ENCODE data around the gene SMIM13. TPM values are rescaled to one million over a fixed set of nuclear protein-coding genes. Genes with fewer than 3 reads are reported as not detected.

SMIM13 gene
- total RNA-seq, 1 donor from 2014 or later: 11.5 TPM

DNA sequence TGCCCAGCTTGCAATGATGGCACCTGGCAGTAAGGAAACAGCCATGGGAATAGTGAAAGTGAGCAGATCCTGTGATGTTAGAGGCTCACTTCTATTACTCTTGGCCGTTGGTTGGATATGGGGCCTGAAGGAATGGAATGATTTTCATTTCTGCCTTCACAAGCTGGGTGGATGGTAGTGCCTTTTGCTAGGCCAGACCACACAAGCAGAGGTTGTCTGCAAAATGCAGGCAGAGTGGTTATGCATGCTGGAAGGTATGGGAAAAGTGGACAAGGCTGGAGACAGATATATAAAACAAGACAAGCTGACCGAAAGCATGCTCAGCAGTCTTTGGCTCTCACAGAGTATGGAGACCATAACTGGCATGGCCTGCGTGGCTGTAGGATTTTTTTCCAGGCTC, 68.6 kb downstream of the SMIM13 start:
- Mint-ChIP-seq H3K4me3 (ENCODE audit: low read depth) (no peak overlapping the region), H3K9me3 (ENCODE audit: low read depth) (no peaks in the 10 kb centered on the region), H3K4me1 (ENCODE audit: low read depth) (peaks cover 7% of the 10 kb centered on the region), H3K36me3 (ENCODE audit: insufficient read depth) (no peaks in the 10 kb centered on the region), H3K27me3 (no peaks in the 10 kb centered on the region), H3K27ac (no peak overlapping the region)
- no peak for DNase-seq (ENCODE audit: low spot score, unreplicated experiment)
- TF ChIP-seq, protein P1, sequence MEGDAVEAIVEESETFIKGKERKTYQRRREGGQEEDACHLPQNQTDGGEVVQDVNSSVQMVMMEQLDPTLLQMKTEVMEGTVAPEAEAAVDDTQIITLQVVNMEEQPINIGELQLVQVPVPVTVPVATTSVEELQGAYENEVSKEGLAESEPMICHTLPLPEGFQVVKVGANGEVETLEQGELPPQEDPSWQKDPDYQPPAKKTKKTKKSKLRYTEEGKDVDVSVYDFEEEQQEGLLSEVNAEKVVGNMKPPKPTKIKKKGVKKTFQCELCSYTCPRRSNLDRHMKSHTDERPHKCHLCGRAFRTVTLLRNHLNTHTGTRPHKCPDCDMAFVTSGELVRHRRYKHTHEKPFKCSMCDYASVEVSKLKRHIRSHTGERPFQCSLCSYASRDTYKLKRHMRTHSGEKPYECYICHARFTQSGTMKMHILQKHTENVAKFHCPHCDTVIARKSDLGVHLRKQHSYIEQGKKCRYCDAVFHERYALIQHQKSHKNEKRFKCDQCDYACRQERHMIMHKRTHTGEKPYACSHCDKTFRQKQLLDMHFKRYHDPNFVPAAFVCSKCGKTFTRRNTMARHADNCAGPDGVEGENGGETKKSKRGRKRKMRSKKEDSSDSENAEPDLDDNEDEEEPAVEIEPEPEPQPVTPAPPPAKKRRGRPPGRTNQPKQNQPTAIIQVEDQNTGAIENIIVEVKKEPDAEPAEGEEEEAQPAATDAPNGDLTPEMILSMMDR (IDR thresholded peaks at IDR 0.05; ENCODE audit: unreplicated experiment): no peak

DNA sequence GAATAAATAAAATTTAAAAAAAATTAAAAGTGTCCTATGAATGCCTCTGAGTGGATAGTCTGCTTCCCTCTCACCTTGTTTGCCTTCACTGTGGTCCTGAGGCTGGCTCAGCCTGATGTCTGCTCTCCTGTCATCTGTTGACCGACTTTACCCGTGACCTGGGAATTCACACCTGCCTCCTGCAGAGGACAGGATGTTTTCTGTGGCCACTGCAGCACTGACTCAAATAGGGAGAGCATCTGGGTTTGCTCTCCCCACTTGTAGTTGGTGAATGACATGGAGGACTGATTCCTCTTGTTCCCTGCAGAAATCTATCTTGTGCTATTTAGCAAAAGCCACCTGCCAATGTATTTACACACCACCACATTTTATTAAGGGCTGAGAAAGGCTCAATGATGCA, 70.3 kb downstream of the SMIM13 start:
- H3K27ac Mint-ChIP-seq: no peak overlapping the region
- H3K4me1 Mint-ChIP-seq (ENCODE audit: low read depth): peaks cover 7% of the 10 kb centered on the region
- no peak overlapping the region for H3K4me3 Mint-ChIP-seq (ENCODE audit: low read depth)
- DNase-seq (ENCODE audit: low spot score, unreplicated experiment): no peak
- peaks cover 4% of the 10 kb centered on the region for H3K27me3 Mint-ChIP-seq
- H3K36me3 Mint-ChIP-seq (ENCODE audit: insufficient read depth): no peaks in the 10 kb centered on the region
- no peaks in the 10 kb centered on the region for H3K9me3 Mint-ChIP-seq (ENCODE audit: low read depth)
- TF ChIP-seq, protein P1 (IDR thresholded peaks at IDR 0.05; ENCODE audit: unreplicated experiment): no peak

DNA sequence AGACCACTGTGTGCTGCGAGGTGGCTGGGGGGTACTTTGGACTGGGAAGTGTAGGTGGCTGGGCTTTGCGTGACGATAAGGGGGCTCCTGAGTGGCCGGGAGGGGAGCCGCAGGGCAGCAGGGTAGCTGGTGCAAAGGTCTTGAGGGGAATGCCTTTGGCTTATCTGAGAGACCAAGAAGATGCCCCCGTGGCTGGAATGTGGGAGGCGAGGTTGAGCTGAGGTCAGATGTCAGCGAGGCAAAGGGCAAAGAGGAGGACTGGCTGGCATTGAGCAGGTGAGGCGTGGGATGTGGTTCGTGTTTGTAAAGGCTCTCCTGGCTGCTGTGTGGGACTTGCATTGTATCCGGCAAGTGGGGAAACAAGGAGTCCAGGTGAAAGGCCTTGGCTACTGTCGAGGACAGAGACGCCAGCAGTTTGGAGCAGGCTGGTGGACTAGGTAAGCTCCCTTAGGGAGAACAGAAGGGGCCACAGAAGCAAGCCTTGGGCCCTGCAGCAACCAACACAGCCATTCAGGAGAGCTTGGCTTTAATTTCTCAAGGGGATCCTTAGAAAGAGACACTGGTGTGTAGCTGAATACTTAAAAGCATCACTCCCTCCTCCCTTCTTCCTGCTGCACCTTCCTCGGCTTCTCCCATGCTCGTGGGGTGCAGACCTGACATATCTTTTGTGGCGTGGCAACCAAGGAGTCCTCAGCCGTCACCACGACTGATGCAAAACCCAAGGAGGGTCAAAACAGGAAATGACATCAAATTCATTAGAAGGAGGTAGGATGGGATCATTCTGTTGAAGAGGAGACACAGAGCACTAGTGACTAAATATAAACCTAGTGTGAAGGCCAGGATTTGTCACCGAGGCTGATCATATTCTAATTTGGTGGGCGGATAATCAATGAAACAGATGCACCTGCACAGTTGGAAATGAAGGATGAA, 71.3 kb downstream of the SMIM13 start:
- no peaks in the 10 kb centered on the region for H3K36me3 Mint-ChIP-seq (ENCODE audit: insufficient read depth)
- no peaks in the 10 kb centered on the region for H3K9me3 Mint-ChIP-seq (ENCODE audit: low read depth)
- peak overlapping the region; percentile 51 for H3K27ac Mint-ChIP-seq
- no peak for DNase-seq (ENCODE audit: low spot score, unreplicated experiment)
- H3K4me1 Mint-ChIP-seq (ENCODE audit: low read depth): peaks cover 7% of the 10 kb centered on the region
- no peak overlapping the region for H3K4me3 Mint-ChIP-seq (ENCODE audit: low read depth)
- H3K27me3 Mint-ChIP-seq: peaks cover 4% of the 10 kb centered on the region
- TF ChIP-seq, protein P1 (IDR thresholded peaks at IDR 0.05; ENCODE audit: unreplicated experiment): no peak

DNA sequence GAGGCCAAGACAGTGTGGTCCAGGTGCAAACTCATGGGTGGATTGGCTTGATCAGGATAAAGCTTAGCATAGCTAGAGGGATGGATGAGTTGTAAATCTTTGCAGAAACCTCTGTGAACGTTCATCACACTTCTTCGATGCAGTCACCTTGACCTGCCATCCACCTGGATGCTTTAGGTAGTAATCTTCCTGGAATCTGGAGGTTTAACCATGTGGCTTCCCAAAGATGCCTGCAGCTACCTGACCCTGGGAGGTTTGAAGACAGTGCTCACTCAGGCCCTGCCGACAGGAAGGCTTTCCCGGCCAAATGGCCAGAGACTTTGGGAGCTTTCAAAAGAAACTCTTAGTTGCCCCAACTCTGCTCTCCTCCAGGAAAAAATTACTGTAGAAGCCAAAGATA, 73.3 kb downstream of the SMIM13 start:
- H3K4me3 Mint-ChIP-seq (ENCODE audit: low read depth): no peak overlapping the region
- no peaks in the 10 kb centered on the region for H3K36me3 Mint-ChIP-seq (ENCODE audit: insufficient read depth)
- no peaks in the 10 kb centered on the region for H3K9me3 Mint-ChIP-seq (ENCODE audit: low read depth)
- no peak overlapping the region for H3K27ac Mint-ChIP-seq
- H3K27me3 Mint-ChIP-seq: peaks cover 4% of the 10 kb centered on the region
- TF ChIP-seq, protein P1 (IDR thresholded peaks at IDR 0.05; ENCODE audit: unreplicated experiment): no peak
- H3K4me1 Mint-ChIP-seq (ENCODE audit: low read depth): peaks cover 5% of the 10 kb centered on the region
- DNase-seq (ENCODE audit: low spot score, unreplicated experiment): no peak

DNA sequence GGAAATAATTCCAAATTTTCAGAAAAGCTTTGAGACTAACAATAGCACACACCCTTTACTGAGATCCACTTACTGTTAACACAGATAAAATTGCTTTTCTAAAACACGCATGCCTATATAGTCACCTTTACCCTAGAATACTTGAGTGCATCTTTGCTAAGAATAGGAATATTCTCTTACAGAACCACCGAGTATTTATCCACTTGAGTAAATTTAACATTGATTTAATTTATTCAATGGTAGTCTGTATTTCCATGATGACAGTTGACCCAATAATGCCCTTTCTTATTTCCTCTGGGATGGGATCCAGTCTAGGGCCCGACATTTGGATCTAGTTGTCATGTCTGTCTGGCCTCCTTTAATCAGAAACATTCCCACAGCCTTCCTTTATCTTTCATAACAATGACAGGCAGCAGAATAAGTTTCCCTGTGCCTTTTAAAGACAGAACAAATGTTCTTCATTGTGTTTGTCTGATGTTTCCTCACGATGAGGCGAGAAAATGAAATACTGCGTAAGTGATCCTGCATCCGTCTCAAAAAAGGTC, 74.5 kb downstream of the SMIM13 start:
- H3K4me1 Mint-ChIP-seq (ENCODE audit: low read depth): peaks cover 14% of the 10 kb centered on the region
- no peaks in the 10 kb centered on the region for H3K9me3 Mint-ChIP-seq (ENCODE audit: low read depth)
- no peaks in the 10 kb centered on the region for H3K36me3 Mint-ChIP-seq (ENCODE audit: insufficient read depth)
- H3K4me3 Mint-ChIP-seq (ENCODE audit: low read depth): no peak overlapping the region
- no peak overlapping the region for H3K27ac Mint-ChIP-seq
- no peak for DNase-seq (ENCODE audit: low spot score, unreplicated experiment)
- TF ChIP-seq, protein P1 (IDR thresholded peaks at IDR 0.05; ENCODE audit: unreplicated experiment): no peak
- H3K27me3 Mint-ChIP-seq: peaks cover 4% of the 10 kb centered on the region

Data from progenitor cell of endocrine pancreas (in vitro differentiated cells).